ENCODE data around the gene MOB3B.
A peak's percentile ranks its signal among the peaks of the same experiment; 100 is the strongest.
"Not testable (repeated sequence)": the region's sequence is repeated elsewhere in the genome, so short reads cannot be mapped to it uniquely, and the experiment has no call there.

The MOB3B gene

GRCh38 chr9:27472195-27472594 lies 57.4 kb downstream of the MOB3B start:
- no peak for DNase-seq

GRCh38 chr9:27471789-27472188 lies 57.8 kb downstream of the MOB3B start:
- no peak for DNase-seq

DNA sequence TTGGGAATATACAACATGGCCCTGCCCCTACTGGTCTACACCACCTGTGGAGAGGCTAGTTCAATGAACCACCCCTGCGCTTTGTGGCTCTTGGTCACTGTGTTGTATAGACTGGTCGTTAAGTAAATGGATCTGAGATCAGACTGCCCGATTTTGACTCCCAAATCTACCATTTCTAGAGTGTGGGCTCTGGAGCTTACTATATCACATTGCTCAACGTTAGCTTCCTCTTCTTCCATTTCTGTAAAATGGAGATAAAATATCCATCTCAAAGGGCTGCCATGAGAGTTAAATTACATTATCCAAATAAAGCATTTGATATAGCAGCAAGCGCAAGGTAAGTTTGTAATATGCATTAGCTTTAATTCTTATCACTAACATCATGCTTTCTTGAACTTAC lies 58.2 kb downstream of the MOB3B start:
- peak; percentile 60 for DNase-seq

GRCh38 chr9:27470291-27470856 lies 59.2 kb downstream of the MOB3B start:
- DNase-seq: no peak

- no peak for DNase-seq
These were observed 60.1 kb downstream of the MOB3B start for GRCh38 chr9:27469550-27469949.

GRCh38 chr9:27468462-27469110 lies 61.0 kb downstream of the MOB3B start:
- DNase-seq: no peak

DNA sequence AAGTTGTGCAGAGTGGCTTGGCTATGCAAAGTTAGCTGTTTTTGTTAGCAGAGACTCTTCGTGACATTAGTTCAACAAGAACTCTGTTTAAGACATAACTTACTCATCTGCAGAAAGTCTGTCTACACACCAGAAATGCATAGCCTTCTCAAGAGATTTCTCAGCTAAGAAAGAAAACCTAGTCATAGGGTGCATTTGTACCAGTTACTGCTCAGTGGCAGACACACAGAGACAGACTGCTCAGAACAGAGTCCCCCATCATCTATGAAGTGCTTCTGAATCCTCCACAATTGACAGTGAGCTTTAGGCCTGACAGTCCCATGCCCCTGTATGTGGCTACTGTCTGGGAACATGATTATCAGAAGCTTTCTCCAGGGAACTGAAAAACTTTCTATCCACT lies 61.6 kb downstream of the MOB3B start:
- no peak for DNase-seq

DNA sequence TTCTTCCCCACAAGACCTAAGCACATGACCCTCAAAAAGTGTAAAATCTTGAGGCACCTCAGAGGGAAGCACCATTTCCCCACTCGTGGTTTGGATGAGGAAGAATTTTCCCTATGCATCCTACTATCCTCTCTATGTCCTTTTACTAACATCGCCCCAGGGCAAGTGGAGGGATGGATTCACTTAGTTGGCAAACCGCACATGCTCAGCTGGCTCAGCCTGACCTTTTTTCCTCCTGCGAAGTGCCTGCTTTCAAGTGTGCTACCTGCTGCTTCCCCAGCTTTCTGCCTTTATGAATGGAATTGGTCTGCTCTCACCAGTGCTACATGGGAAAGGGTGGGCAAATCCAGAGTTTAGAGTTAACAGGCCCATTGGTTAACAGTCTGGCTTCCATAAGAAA lies 62.1 kb downstream of the MOB3B start:
- DNase-seq: no peak

GRCh38 chr9:27466516-27466915 lies 63.1 kb downstream of the MOB3B start:
- peak; percentile 52 for DNase-seq

- DNase-seq: not testable (repeated sequence)
These were observed 64.7 kb downstream of the MOB3B start for GRCh38 chr9:27464950-27465349.

DNA sequence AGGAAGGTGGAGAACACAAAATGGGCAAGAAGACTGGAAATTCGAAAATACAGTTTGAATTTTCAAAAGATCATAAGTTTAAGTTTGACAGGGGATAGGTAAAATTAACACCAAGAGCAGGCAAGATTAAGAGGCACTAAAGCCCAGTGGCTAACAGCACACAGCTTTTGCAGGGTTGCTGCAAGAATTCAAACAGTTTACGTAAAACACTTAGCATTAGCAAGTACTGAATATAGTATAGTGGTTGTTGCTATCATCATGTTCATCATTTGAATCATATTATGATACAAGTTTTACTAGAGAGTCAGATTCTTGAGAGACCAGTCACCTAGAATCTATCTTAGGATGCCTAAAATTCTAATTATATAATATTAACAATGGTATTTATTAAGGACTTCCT lies 66.8 kb downstream of the MOB3B start:
- no peak for DNase-seq

GRCh38 chr9:27462434-27462833 lies 67.2 kb downstream of the MOB3B start:
- peak; percentile 87 for DNase-seq

GRCh38 chr9:27460226-27461023 lies 69.2 kb downstream of the MOB3B start:
- DNase-seq: peak; percentile 97

GRCh38 chr9:27457445-27457844 lies 72.2 kb downstream of the MOB3B start:
- DNase-seq: peak; percentile 30

- DNase-seq: no peak
These were observed 75.6 kb downstream of the MOB3B start for GRCh38 chr9:27453860-27454553.

DNA sequence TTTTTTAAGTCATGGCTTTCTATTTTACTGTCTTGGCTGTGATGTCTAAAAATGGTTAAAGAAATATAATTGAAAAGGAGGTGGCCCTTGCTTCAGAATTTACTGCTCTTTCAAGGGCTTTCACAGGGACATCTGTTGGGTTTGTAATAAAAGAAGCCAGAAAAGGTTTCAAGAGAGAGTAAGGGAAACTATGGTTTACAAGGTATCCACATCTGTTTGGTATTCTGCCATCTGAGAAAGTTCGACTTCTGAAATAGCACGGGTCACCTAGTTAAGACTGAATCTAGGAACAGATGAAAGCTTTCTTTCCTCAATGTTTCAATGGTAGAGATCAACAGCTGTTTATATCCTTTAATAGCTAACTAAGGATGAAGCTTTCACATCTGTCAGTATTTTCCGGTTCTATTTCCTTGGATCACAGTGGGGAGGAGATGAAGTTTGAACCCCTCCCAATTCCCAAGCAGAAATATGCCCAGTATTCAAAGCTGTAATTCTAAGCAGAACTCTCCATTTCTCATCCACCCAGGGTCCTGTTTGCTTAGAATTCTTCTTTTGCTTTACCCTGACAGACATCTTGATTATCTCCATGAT lies 78.3 kb downstream of the MOB3B start:
- no peak for DNase-seq

- no peak for DNase-seq
These were observed 78.9 kb downstream of the MOB3B start for GRCh38 chr9:27450752-27451151.

GRCh38 chr9:27448356-27448755 lies 81.3 kb downstream of the MOB3B start:
- peak; percentile 78 for DNase-seq

DNA sequence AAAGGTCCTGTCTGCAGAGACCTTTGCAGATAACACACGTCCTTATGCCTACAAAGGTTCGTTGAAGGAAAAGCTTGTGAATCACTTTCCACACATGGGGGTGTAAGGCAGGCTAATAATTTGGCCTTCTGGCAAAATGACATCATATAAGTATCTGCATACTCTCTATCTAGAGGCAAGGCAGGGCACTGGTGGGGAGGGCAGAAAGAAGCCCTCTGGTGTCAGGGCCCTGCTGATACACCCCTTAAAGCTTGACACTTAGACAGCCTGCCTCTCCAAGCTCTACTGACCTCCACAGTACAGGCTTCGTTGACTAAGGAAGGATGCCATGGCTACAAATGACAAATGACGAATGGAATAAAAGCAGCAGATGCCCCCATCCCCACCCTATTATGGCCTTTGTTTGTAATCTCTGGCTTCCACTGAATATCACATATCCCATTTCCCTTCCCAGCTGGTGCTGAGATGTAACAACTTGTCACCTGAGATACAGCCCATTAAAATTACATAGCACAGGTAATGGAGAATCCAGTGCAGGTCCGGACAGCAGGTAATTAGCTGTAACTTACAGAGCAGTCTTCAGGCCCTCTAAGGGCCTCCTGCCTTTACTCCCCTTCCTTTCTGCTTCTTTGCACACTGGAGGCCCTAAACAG lies 82.5 kb downstream of the MOB3B start:
- no peak for DNase-seq

GRCh38 chr9:27445688-27446087 lies 83.9 kb downstream of the MOB3B start:
- DNase-seq: no peak

GRCh38 chr9:27445057-27445595 lies 84.5 kb downstream of the MOB3B start:
- no peak for DNase-seq

DNA sequence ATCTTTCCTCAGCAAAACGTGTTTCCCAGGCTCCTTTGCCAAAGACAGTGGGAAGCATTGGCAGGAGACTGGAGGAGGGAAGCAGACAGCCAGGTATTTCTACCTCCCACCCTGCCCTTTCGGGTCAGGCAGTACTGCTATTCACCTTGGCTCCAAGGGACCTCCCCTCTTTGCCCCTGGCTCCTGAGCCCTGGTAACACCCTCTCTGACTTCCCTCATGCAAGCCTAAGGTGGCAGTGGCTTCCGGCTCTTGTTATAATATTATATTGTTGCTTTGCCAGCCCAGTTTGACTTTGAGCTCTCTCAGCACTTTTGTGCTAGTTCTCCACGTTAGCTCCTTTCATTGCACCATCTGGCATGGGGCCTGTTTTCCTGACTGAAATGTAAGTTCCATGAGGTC lies 87.2 kb downstream of the MOB3B start:
- no peak for DNase-seq

GRCh38 chr9:27441741-27442070 lies 87.9 kb downstream of the MOB3B start:
- no peak for DNase-seq
